Stimulated activated CD4-positive, alpha-beta T cell treated with anti-CD3 and anti-CD28 coated beads, TNF-alpha, amount 100 ng/mL, for 24 hours (primary cell): ENCODE measurements around the gene TLR9.
A peak's percentile ranks its signal among the peaks of the same experiment; 100 is the strongest.

Experiments used
- DNase-seq, 3 experiments: peaks; one replicate each; pipeline ENCODE4 v3.0.0-alpha.2; 2020; ENCODE audit warnings: low read depth in 3 of 3

Gene TLR9

DNA sequence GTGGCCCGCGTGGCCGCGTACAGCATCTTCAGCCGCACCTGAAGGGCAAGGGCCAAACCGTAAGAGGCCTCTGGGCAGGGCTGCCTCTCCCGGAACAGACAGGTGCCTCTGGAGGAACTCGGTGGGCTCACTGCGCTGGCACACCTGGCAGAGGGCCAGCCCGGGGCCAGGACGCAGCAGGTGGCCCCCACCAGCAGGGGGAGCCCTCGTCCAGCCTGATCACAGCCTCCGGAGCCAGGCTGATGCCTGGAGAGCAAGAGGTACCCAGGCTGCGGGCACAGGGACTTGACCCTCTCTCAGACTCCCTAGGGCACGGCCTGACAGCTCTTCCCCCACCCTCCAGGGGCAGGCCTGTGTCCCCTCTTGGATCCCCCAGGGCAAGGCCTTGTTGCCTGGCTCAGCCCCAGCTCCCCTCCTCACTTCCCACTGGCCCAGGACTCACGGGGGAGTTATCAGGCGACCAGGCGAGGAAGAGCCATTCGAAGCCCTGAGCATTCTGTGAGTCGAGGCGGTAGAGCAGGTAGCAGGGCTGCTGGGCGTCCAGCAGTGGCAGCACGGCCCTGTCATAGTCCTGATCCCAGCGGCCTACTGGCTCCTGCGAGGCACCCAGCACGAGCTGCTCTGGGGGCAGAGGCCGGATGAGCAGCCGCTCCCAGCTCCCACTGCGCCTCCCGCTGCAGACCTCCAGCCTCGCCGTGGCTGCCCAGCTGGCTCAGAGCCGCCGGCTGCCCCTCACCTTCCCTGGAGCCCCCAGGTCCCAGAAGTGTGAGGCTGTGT, 6.2 kb upstream of the TLR9 start:
- DNase-seq, result peak; percentile 81 to 85 (median 85)

DNA sequence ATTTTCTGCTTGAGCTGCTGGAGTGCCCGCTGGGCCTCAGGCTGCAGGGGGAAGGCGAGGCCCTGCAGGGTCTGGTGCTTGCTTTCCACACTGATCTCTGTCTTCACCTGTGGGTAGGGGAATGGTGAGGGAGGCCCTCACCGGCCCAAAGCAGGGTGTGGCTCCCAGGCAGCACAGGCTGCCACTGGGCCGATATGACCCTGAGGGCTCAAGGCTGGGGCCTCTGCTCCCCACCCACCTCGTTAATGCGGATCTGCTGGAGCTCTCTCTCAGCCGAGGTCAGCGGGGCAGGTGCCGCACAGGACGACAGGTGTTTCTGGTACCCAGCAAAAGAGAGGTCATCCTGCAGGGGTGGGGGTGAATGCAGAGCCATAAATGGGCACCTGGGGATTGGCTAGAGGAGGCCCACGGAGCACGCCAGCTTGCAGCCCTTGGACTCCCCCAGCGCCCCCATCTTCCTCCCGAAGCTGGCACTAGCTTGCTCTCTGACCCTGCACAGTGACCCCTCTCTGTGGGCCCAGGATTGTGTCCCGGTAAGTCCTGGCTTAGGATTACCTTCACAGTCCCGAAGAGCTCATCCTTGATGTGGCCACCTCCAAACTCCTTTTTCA, 5.5 kb upstream of the TLR9 start:
- DNase-seq, result no peak

DNA sequence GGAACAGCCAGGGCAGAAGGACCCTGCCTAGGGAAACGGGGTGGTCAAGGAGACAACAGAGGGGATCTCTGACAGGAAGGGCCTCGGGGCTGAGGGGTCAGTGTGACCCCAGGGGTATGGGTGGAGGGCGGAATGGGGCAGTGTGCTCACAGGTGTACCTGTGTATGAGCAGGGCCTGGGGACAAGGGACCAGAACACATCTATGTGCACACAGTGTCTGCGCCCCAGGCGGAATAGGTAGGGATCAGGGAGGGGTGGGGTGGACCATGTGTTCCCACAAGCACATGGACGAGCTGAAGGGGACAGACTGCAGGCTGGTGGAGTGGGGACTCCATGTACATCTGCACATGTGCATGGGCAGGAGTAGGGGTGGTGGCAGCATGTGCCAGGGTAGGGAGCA, 5.0 kb upstream of the TLR9 start:
- no peak for DNase-seq

GRCh38 chr3:52229656-52230055, 4.2 kb upstream of the TLR9 start:
- no peak for DNase-seq

DNA sequence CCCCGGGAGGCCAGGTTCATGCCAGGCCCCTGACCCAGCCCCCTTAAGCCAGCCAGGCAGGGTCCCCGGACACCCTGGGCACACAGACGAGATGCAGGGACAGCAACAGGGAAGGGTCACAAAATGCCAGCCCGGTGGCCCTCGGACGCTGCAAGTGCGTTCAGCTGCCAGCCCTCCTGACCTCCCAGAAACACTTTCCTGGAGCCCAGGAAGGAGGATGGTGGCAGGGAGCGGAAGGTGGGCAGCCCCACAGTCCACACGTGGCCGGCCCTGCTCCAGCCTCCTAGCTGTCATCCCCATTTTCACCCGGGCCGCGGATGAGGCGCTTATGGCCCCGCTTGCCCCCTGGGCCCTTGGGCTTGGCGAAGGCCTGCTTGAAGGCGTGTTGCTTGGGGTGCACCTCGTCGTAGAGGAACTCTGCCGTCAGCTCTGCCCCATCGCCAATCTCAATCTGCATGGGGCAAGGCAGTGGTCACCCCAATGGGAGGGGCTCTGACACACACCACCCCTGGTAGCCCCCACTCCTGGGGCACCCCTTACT, 3.4 kb upstream of the TLR9 start:
- DNase-seq, result no peak

DNA sequence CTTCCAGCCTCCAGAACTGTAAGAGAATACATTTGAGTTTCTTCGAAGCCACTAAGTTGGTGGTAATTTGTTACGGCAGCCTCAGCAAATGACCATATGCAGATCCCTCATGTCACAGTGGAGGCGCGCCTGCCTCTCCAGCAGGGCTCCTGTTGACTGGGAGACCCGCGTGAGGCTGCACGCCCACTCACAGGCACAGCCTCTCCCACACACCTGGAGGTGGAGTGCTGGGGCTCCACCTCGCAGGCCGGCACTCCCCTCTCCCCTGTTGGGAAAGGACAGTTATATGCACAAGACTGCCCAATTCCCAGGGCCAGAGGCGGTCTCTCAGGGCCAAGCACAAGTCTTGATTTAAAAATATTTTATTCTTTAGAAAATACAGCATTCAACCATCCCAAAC, 2.8 kb upstream of the TLR9 start:
- DNase-seq, result no peak

- DNase-seq, result no peak
Observed at GRCh38 chr3:52227766-52228165, 2.3 kb upstream of the TLR9 start.

DNA sequence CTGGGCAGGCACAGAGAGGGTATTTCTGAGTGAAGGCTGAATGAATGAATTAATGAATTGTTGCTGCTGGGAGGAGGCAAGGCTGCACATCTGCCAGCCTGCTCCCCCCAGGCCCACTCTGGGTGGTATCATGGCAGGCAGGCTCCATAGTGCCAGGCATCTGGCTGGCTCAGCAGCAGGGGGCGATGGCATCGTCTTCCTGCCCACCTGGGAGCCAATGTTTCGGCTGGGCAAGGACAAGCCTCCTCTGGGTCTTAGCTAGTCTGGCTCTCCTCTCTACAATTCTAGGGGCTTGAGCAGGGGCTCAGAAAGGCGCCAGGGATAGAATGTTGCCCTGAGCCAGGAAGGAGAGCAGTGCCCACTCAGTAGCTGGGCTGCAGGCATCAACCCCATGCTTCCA, 1.7 kb upstream of the TLR9 start:
- DNase-seq, result no peak

- DNase-seq, result no peak
Observed at GRCh38 chr3:52226229-52226817, 878 bp upstream of the TLR9 start.

DNA sequence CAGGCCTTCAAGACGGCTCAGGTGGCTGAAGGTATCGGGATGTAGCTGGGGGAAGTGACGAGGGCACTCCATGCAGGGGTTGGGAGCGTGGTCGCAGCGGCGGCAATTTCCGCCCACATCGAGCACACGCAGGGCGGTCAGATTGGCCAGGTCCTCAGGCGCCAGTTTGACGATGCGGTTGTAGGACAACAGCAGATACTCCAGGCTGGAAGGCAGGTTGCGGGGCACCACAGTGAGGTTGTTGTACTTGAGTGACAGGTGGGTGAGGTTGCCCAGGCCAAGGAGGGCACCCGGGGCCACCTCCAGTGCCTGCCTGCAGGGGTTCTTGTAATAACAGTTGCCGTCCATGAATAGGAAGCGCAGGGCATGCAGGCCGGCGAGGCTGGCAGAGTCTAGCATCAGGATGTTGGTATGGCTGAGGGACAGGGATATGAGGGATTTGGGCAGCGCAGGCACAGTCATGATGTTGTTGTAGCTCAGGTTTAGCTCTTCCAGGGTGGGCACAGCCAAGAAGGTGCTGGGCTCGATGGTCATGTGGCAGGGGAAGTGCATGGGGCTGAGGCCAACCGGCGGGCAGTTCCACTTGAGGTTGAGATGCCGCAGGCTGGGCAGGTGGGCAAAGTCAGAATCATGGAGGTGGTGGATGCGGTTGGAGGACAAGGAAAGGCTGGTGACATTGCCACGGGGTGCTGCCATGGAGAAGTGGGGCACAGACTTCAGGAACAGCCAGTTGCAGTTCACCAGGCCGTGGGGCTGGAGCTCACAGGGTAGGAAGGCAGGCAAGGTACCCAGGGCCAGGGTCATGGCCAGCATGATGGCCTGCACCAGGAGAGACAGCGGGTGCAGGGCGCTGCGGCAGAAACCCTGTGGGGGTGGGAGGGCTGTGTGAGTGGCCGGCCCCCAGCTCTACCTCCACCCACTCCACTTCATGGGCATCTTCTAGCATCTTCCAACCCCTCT, 1.7 kb downstream of the TLR9 start:
- no peak for DNase-seq

DNA sequence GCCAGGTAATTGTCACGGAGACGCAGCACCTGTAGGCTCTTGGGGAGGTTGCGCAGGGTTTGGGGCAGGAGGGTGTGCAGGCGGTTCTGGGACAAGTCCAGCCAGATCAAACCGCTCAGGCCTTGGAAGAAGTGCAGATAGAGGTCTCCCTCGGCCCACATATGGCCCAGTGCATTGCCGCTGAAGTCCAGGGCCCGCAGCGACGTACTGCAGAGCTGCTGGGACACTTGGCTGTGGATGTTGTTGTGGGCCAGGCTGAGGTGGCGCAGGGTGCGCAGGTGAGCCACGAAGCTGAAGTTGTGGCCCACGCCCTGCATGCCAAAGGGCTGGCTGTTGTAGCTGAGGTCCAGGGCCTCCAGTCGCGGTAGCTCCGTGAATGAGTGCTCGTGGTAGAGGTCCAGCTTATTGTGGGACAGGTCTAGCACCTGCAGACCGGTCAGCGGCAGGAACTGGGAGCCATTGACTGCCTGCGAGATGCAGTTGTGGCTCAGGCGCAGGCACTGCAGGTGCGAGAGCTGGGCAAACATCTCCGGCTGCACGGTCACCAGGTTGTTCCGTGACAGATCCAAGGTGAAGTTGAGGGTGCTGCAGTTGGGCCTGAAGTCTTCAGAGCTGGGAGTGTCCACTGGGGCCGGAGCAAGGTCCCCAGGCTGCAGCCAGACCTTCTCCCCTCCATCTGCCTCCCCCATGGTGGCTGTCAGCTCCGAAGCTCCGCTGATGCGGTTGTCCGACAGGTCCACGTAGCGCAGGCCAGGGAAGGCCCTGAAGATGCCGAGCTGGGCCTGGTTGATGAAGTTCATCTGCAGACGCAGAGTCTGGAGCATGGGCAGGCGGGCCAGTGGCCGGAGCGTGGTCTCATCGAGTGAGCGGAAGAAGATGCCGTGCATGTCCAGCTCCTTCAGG, 2.9 kb downstream of the TLR9 start:
- DNase-seq, result no peak

DNA sequence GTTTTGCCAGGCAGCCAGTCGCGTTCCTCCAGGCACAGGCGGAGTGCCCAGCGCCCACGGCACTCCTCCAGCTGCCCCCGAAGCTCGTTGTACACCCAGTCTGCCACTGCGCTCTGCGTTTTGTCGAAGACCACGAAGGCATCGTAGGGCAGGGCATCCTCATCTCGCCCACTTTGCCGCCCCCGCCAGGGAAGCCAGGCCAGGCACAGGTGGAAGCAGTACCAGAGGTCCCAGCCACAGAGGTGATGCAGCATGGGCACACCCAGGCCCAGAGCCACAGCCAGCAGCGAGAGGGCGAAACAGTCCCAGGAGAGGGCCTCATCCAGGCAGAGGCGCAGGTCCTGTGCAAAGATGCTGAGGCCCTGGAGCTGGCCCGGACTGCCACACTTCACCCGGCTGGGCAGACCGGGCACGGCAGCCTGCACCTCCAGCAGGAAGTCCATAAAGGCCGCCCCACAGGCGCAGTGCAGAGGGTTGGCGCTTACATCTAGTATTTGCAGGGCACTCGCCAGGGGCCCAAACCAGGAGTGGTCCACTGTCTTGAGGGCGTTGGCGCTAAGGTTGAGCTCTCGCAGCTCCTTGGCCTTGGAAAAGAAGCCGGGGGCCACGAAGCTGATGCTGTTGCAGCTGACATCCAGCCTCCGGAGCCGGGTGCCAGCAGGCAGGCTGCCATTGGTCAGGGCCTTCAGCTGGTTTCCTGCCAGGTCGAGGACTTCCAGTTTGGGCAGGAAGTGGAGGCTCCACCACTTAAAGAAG, 3.7 kb downstream of the TLR9 start:
- no peak for DNase-seq

GRCh38 chr3:52221141-52221562, 4.3 kb downstream of the TLR9 start:
- DNase-seq, result no peak

GRCh38 chr3:52220380-52221026, 4.9 kb downstream of the TLR9 start:
- DNase-seq, result peak; percentile 77 to 89 (median 84)

- no peak for DNase-seq
Observed at GRCh38 chr3:52218937-52219650, 6.4 kb downstream of the TLR9 start.

GRCh38 chr3:52218454-52218853, 7.0 kb downstream of the TLR9 start:
- DNase-seq, result no peak

- no peak for DNase-seq
Observed at GRCh38 chr3:52218026-52218425, 7.4 kb downstream of the TLR9 start.

DNA sequence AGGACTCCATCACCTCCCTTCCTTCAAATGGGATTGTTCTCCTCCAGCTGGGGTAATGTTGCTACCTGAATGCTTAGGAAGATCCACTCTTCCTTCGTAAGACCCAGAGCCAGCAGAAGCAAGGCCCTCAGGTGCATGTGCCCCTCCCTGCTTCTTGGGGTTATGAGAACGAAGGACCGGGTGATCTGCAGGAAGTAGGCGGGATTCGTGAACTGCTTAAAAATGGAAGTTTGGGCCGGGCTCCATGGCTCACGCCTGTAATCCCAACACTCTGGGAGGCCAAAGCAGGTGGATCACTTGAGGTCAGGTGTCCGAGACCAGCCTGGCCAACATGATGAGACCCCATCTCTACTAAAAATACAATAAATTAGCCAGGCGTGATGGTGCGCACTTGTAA, 8.0 kb downstream of the TLR9 start:
- no peak for DNase-seq
